DOHH2 (cell line): ENCODE data around the gene SLC30A10.

Experiments
- H3F3A ChIP-seq: fragments of 200-600 bp; sonication (generic), shearing (Covaris generic); 2 replicates; pipeline ENCODE4 v1.6.0; 2016; ENCODE audit warnings: antibody characterized with exemption, mild to moderate bottlenecking; ENCODE audit not compliant: control insufficient read depth, insufficient read depth
- H3K27ac ChIP-seq: fragments of 200-600 bp; sonication (generic); 2 replicates; pipeline ENCODE4 v1.5.1; 2014; ENCODE audit warnings: low read depth, mild to moderate bottlenecking, low read length, moderate library complexity
- H3K27me3 ChIP-seq: fragments of 200-600 bp; sonication (generic); 2 replicates; pipeline ENCODE4 v1.6.1; 2014; ENCODE audit warnings: mild to moderate bottlenecking, low read length, mixed read lengths; ENCODE audit not compliant: control insufficient read depth
- H3K36me3 ChIP-seq: fragments of 200-600 bp; sonication (generic); 2 replicates; pipeline ENCODE4 v1.6.1; 2014; ENCODE audit warnings: mild to moderate bottlenecking, low read length, moderate library complexity, mixed read lengths; ENCODE audit not compliant: control insufficient read depth
- H3K4me1 ChIP-seq: fragments of 200-600 bp; sonication (generic); 2 replicates; pipeline ENCODE4 v1.6.1; 2014; ENCODE audit warnings: mild to moderate bottlenecking, low read length, mixed read lengths; ENCODE audit not compliant: control insufficient read depth
- H3K4me2 ChIP-seq: fragments of 200-600 bp; sonication (generic); 2 replicates; pipeline ENCODE4 v1.6.0; 2014; ENCODE audit warnings: mild to moderate bottlenecking, low read length, moderate library complexity
- H3K4me3 ChIP-seq: fragments of 200-600 bp; sonication (generic); 2 replicates; pipeline ENCODE4 v1.5.1; 2014; ENCODE audit warnings: mild to moderate bottlenecking, low read length, mixed read lengths
- H3K79me2 ChIP-seq: fragments of 200-600 bp; sonication (generic); 2 replicates; pipeline ENCODE4 v1.6.1; 2014; ENCODE audit warnings: mild to moderate bottlenecking, low read length, mixed read lengths; ENCODE audit not compliant: control insufficient read depth
- H3K9me2 ChIP-seq: fragments of 200-600 bp; sonication (generic); replicated peaks from 2 replicates; pipeline ENCODE4 v1.6.1; 2014; ENCODE audit warnings: mild to moderate bottlenecking, low read length, mixed read lengths; ENCODE audit not compliant: control insufficient read depth
- H3K9me3 ChIP-seq: fragments of 200-600 bp; sonication (generic); 2 replicates; pipeline ENCODE4 v1.6.1; 2014; ENCODE audit warnings: antibody characterized with exemption, low read length, mixed read lengths; ENCODE audit not compliant: control insufficient read depth, insufficient read depth
- H4K20me1 ChIP-seq: fragments of 200-600 bp; sonication (generic); 2 replicates; pipeline ENCODE4 v1.6.0; 2014; ENCODE audit warnings: low read depth, mild to moderate bottlenecking, antibody characterized with exemption, low read length, moderate library complexity; ENCODE audit not compliant: control insufficient read depth, insufficient read depth
- CTCF ChIP-seq: fragments of 200-600 bp; sonication (generic); IDR thresholded peaks from one replicate; pipeline ENCODE4 v1.5.1; 2014; ENCODE audit warnings: antibody characterized with exemption, mild to moderate bottlenecking, low read depth, low read length; ENCODE audit not compliant: poor library complexity, severe bottlenecking
- EZH2phosphoT487 ChIP-seq: fragments of 200-600 bp; sonication (generic); IDR thresholded peaks from 2 replicates; pipeline ENCODE4 v1.6.1; 2017; ENCODE audit warnings: borderline replicate concordance, mild to moderate bottlenecking, antibody characterized with exemption, low read length, moderate library complexity, mixed read lengths

SLC30A10 gene

DNA sequence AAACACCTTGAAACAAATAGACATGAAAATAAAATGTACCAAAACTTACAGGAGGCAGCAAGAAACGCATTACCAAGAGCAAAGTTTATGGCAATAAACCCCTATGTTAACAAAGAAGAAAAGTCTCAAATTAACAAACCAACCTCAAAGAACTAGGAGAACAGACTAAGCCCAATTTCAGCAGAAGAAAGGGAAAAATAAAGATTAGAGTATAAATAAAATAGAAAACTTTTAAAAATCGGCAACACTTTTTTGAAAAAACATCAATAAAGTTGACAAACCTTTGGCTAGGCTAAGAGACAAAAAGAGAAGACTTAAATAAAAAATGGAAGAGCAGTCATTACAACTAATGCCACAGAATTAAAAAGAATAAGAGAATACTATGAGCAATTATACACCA is 42.7 kb downstream of the SLC30A10 start:
- Histone ChIP-seq H3K9me3 (no peaks in the 10 kb centered on the region), H3K4me1 (no peaks in the 10 kb centered on the region), H3K79me2 (no peaks in the 10 kb centered on the region), H4K20me1 (no peaks in the 10 kb centered on the region), H3K9me2 (no peaks in the 10 kb centered on the region), H3K4me2 (no peak overlapping the region), H3K27me3 (no peaks in the 10 kb centered on the region; the same call in 1 of the 2 replicates), H3F3A (no peaks in the 10 kb centered on the region), H3K36me3 (no peaks in the 10 kb centered on the region), H3K27ac (no peak overlapping the region), H3K4me3 (no peak overlapping the region)
- TF ChIP-seq CTCF (no peak), EZH2phosphoT487 (no peak)

- Histone ChIP-seq H3K4me2 (no peak overlapping the region), H3K4me1 (no peaks in the 10 kb centered on the region), H3K4me3 (no peak overlapping the region), H3K9me3 (no peaks in the 10 kb centered on the region), H3K79me2 (no peaks in the 10 kb centered on the region), H3K27ac (no peak overlapping the region), H3K27me3 (no peaks in the 10 kb centered on the region; the same call in 1 of the 2 replicates), H3K36me3 (no peaks in the 10 kb centered on the region), H3F3A (no peaks in the 10 kb centered on the region), H4K20me1 (no peaks in the 10 kb centered on the region), H3K9me2 (no peaks in the 10 kb centered on the region)
- TF ChIP-seq EZH2phosphoT487 (no peak), CTCF (no peak)
These were observed 44.7 kb downstream of the SLC30A10 start for GRCh38 chr1:219883400-219884332.

- no peak overlapping the region for H3K4me2 ChIP-seq
- no peaks in the 10 kb centered on the region for H3F3A ChIP-seq
- peaks cover 5% of the 10 kb centered on the region for H3K27me3 ChIP-seq
These were observed 45.6 kb downstream of the SLC30A10 start for GRCh38 chr1:219882755-219883154.

More at GRCh38 chr1:219882755-219883154, 45.6 kb downstream of the SLC30A10 start:
- H3K4me3 ChIP-seq, result no peak overlapping the region
- no peaks in the 10 kb centered on the region for H3K4me1 ChIP-seq
- no peaks in the 10 kb centered on the region for H4K20me1 ChIP-seq
- no peak overlapping the region for H3K27ac ChIP-seq
- TF ChIP-seq EZH2phosphoT487 (no peak), CTCF (no peak)
- H3K9me3 ChIP-seq, result no peaks in the 10 kb centered on the region
- no peaks in the 10 kb centered on the region for H3K9me2 ChIP-seq
- no peaks in the 10 kb centered on the region for H3K36me3 ChIP-seq
- no peaks in the 10 kb centered on the region for H3K79me2 ChIP-seq
